SK-N-MC (cell line): ENCODE results near the gene CEBPZ.

ENCODE experiments used
- EZH2 ChIP-seq: fragments of 200-600 bp; sonication (generic); IDR thresholded peaks from one replicate; pipeline ENCODE4 v1.6.1; 2017; ENCODE audit warnings: antibody characterized with exemption
- FOXP2 ChIP-seq: optimal IDR thresholded peaks from 2 replicates; pipeline ENCODE3; 2011; ENCODE audit warnings: mild to moderate bottlenecking, moderate library complexity; ENCODE audit not compliant: insufficient read depth; ENCODE audit errors: extremely low read length, control extremely low read depth
- POLR2AphosphoS5 ChIP-seq: IDR thresholded peaks from 2 replicates; pipeline ENCODE4 v1.6.1; 2012; ENCODE audit warnings: mild to moderate bottlenecking, low read depth, low read length, borderline replicate concordance

DNA sequence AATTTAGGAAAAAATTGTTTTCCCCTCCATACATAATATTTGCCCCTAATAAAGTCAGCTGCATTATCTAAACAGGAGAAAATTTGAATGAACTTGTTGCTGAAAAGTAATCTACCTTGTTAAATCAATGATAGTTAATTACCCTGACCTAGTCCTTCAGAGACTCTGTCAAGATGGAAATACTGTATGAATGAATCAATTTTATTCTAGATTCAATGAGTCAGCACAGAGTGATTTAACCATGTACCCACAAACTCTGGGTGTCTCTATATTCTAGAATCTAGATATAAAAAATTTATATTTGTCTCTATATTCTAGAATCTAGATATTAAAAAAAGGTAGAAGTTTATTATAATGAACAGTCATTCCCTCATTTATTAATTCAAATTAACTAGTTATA is 36.3 kb upstream of the CEBPZ start:
- no peak for TF ChIP-seq EZH2
- TF ChIP-seq POLR2AphosphoS5 = no peak
- no peak for TF ChIP-seq FOXP2
